HFFc6 (cell line): ENCODE measurements around the gene GLIS2. TPM values are rescaled to one million over a fixed set of nuclear protein-coding genes. Genes with fewer than 3 reads are reported as not detected.

Experiments used
- DNase-seq: peaks from one replicate; pipeline ENCODE4 v3.0.0-alpha.2; 2018
- H3K27ac Mint-ChIP-seq: 2 replicates; pipeline ENCODE4 v1.8.0; 2020; ENCODE audit warnings: mild to moderate bottlenecking, mixed read lengths
- H3K27me3 Mint-ChIP-seq: 2 replicates; pipeline ENCODE4 v1.8.0; 2021; ENCODE audit warnings: mild to moderate bottlenecking, moderate library complexity, mixed read lengths; ENCODE audit not compliant: insufficient read depth
- H3K36me3 Mint-ChIP-seq: 2 replicates; pipeline ENCODE4 v1.8.0; 2021; ENCODE audit warnings: low read depth, mixed read lengths
- H3K4me1 Mint-ChIP-seq: 2 replicates; pipeline ENCODE4 v1.8.0; 2020; ENCODE audit warnings: low read depth, mixed read lengths
- H3K4me3 Mint-ChIP-seq: 2 replicates; pipeline ENCODE4 v1.8.0; 2020; ENCODE audit warnings: mild to moderate bottlenecking, moderate library complexity, mixed read lengths
- H3K9me3 Mint-ChIP-seq: 2 replicates; pipeline ENCODE4 v1.8.0; 2020; ENCODE audit warnings: mild to moderate bottlenecking, mixed read lengths
- total RNA-seq, 6 experiments: library from RNA; stranded (reverse); fragmentation: NEBNext Ultra II Directional; extraction: Animal tissue kit (Norgen Biotek cat#: 25700); gene quantifications; 2 replicates in 1 of 6; 3 replicates in 5 of 6; pipeline ENCODE4 v1.2.3, GENCODE V29; 2021
- TF ChIP-seq, protein P1 (sequence below): fragments of 200-600 bp; sonication (generic); IDR thresholded peaks from 2 replicates; pipeline ENCODE4 v1.5.0; 2021; ENCODE audit warnings: antibody characterized with exemption, mild to moderate bottlenecking

The GLIS2 gene
- total RNA-seq, 6 experiments from 2014 or later: 21.9 to 26.0 (median 23.5) TPM

DNA sequence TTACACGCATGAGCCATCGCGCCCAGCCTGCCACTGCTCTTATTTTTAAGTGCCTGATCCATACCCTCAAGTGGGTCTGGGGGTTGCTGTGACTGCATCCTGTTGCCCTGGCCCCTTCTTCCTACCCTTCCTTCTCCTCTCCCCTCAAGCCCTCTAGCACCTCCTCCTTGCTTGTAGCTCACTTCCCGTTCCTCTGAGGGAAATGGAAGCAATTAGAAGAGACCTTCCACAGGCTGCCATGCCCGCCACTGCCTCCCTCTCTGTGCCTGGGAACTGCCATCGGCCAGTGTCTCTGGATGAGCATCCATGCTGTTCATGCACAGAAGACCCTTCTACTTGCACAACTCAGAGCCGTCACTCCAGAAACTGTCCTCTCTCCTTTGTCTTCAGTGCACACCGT, 32.4 kb upstream of the GLIS2 start:
- H3K27me3 Mint-ChIP-seq: no peaks in the 10 kb centered on the region; the same call in 1 of the 2 replicates
- H3K27ac Mint-ChIP-seq: no peak overlapping the region
- H3K4me1 Mint-ChIP-seq: peaks cover 24% of the 10 kb centered on the region
- TF ChIP-seq, protein P1, sequence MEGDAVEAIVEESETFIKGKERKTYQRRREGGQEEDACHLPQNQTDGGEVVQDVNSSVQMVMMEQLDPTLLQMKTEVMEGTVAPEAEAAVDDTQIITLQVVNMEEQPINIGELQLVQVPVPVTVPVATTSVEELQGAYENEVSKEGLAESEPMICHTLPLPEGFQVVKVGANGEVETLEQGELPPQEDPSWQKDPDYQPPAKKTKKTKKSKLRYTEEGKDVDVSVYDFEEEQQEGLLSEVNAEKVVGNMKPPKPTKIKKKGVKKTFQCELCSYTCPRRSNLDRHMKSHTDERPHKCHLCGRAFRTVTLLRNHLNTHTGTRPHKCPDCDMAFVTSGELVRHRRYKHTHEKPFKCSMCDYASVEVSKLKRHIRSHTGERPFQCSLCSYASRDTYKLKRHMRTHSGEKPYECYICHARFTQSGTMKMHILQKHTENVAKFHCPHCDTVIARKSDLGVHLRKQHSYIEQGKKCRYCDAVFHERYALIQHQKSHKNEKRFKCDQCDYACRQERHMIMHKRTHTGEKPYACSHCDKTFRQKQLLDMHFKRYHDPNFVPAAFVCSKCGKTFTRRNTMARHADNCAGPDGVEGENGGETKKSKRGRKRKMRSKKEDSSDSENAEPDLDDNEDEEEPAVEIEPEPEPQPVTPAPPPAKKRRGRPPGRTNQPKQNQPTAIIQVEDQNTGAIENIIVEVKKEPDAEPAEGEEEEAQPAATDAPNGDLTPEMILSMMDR: no peak
- H3K36me3 Mint-ChIP-seq: peaks cover 5% of the 10 kb centered on the region; the same call in 1 of the 2 replicates
- peaks cover 4% of the 10 kb centered on the region; the same call in 1 of the 2 replicates for H3K9me3 Mint-ChIP-seq
- H3K4me3 Mint-ChIP-seq: no peak overlapping the region
- DNase-seq: no peak

DNA sequence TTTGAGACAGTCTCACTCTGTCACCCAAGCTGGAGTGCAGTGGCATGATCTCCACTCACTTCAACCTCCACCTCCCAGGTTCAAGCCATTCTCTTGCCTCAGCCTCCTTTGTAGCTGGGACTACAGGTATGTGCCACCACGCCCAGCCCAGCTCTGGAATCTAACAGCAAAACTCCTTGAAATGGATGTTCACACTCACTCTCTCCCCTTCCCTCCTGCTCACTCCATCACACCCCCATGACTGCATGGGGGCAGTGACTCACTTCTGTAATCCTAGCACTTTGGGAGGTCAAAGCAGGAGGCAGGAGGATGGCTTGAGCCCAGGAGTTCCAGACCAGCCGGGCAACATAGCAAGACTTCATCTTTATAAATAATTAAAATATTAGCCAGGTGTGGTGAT, 31.9 kb upstream of the GLIS2 start:
- peaks cover 5% of the 10 kb centered on the region; the same call in 1 of the 2 replicates for H3K36me3 Mint-ChIP-seq
- no peaks in the 10 kb centered on the region; the same call in 1 of the 2 replicates for H3K27me3 Mint-ChIP-seq
- H3K27ac Mint-ChIP-seq: peak overlapping the region; percentile 26; the same call in 1 of the 2 replicates
- TF ChIP-seq, protein P1: no peak
- H3K9me3 Mint-ChIP-seq: peaks cover 4% of the 10 kb centered on the region; the same call in 1 of the 2 replicates
- DNase-seq: peak; percentile 20
- no peak overlapping the region for H3K4me3 Mint-ChIP-seq
- H3K4me1 Mint-ChIP-seq: peaks cover 29% of the 10 kb centered on the region

DNA sequence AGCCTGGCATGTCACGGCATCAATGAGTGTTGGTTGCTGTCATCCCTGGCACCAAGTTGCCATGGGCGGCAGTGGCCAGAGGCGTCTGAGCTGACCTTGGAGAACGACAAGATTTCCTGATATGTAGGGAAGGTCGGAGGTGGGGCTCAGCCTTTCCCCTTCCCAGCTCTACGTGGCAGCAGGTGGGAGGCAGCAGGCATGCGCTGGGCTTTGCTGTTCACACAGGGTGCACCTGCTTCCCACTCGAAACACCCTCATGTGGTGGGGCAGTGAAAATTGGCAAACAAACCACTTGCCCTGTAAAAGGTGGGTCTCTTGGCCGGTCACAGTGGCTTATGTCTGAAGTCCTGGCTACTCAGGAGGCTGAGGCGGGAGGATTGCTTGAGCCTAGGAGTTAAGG, 30.7 kb upstream of the GLIS2 start:
- Mint-ChIP-seq H3K9me3 (peaks cover 4% of the 10 kb centered on the region; the same call in 1 of the 2 replicates), H3K27me3 (no peaks in the 10 kb centered on the region; the same call in 1 of the 2 replicates), H3K4me3 (no peak overlapping the region), H3K27ac (no peak overlapping the region), H3K4me1 (peaks cover 31% of the 10 kb centered on the region), H3K36me3 (peaks cover 5% of the 10 kb centered on the region; the same call in 1 of the 2 replicates)
- DNase-seq: no peak
- TF ChIP-seq, protein P1: no peak

DNA sequence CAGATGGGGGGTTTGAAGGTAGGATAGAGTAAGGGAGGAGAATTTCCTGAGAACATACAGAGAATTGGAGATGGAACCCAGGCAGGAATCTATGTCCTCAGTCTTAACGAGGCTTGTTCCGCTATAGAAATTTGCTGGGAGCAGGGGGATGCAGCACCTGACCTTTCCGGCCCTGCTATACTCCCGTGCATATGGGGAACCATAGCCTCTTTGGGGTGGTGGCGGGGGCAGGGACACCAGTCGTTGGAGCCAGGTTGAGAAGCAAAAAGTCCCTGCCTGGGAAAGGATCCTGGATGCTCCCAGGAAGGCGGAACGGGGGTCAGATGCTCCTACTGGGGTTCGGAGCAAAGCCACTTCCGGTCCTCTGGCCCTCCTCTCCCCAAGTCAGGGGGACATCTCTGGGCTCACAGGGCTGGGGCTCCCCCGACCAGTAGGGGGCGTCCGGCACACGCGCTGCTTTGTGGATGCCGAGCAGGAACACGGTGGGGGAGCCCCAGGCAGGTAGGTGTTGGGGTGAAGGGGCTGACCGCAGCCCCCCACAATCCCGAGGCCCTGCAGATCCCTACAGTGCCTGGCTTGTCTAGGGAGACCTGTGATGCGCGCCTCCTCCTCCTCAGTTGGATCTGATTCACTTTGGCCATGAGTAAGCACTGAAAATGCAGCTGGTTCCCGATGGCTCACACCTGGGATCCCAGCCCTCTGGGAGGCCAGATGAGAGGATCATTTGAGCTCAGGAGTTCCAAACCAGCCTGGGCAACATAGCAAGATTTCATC, 27.5 kb upstream of the GLIS2 start:
- Mint-ChIP-seq H3K27ac (peak overlapping the region; percentile 54), H3K27me3 (no peaks in the 10 kb centered on the region; the same call in 1 of the 2 replicates), H3K4me3 (peak overlapping the region; percentile 45), H3K9me3 (no peaks in the 10 kb centered on the region), H3K36me3 (no peaks in the 10 kb centered on the region), H3K4me1 (peaks cover 47% of the 10 kb centered on the region)
- TF ChIP-seq, protein P1: peak; percentile 94
- peak; percentile 44 for DNase-seq

GRCh38 chr16:4290236-4290830, 25.5 kb upstream of the GLIS2 start:
- no peaks in the 10 kb centered on the region for H3K36me3 Mint-ChIP-seq
- TF ChIP-seq, protein P1: peak; percentile 62; the same call in 1 of the 2 replicates
- H3K27me3 Mint-ChIP-seq: peaks cover 2% of the 10 kb centered on the region
- peak; percentile 75 for DNase-seq
- no peak overlapping the region for H3K4me3 Mint-ChIP-seq
- no peaks in the 10 kb centered on the region for H3K9me3 Mint-ChIP-seq
- peaks cover 42% of the 10 kb centered on the region for H3K4me1 Mint-ChIP-seq
- H3K27ac Mint-ChIP-seq: peak overlapping the region; percentile 91
